ENCODE results near the gene PRR7.
A peak's percentile ranks its signal among the peaks of the same experiment; 100 is the strongest.

PRR7 gene

DNA sequence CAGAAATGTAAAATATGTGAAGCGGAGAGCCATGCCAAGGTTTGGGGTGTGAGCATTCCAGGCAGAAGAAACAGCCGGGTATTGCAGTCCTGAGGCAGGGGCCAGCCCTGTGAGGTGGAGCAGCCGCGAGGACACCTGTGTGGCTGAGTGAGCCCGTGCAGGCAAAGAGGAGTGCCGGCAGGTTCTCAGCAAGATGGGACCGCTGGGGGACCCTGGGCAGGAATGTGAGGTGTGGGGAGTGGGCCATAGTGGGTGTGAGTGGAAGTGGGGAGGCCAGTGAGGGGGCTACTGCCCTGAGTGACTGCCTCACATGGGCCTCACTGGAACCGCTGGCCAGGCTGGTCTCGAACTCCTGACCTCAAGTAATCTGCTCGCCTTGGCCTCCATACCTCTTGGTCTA lies 8.1 kb upstream of the PRR7 start:
- DNase-seq, result no peak

- DNase-seq, result no peak
These were observed 7.0 kb upstream of the PRR7 start for GRCh38 chr5:177439518-177440053.

- DNase-seq, result no peak
These were observed 6.2 kb upstream of the PRR7 start for GRCh38 chr5:177440211-177440989.

- DNase-seq, result no peak
These were observed 5.4 kb upstream of the PRR7 start for GRCh38 chr5:177440990-177441780.

DNA sequence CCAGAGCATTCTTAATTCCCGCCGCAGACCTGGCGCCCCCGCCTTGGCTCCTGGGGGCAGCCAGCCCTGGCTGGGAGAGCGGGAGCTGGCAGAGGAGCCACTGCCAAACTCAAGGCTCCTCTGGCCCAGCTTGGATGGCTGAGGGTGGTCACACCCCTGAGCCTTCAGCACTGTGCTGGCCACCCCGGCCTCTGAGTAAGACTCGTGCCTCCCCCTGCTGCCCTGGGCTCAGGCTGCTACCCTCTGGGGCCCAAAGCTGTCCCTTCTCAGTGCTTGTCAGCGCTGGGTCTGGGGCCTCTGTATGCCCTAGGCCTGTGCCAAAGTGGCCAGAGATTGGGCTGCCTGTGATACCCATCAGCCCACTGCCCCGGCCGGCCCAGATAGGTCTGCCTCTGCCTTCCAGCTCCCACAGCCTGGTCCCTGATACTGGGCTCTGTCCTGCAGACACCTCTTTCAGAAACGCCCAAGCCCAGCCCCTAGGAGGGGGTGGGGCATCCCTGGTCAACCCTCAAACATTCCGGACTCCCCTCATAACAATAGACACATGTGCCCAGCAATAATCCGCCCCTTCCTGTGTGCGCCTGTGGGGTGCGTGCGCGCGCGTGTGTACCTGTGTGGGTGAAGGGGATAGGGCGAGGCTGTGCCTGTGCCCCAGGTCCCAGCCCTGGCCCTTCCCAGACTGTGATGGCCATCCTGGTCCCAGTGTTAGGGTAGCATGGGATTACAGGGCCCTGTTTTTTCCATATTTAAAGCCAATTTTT lies 4.4 kb upstream of the PRR7 start:
- no peak for DNase-seq

DNA sequence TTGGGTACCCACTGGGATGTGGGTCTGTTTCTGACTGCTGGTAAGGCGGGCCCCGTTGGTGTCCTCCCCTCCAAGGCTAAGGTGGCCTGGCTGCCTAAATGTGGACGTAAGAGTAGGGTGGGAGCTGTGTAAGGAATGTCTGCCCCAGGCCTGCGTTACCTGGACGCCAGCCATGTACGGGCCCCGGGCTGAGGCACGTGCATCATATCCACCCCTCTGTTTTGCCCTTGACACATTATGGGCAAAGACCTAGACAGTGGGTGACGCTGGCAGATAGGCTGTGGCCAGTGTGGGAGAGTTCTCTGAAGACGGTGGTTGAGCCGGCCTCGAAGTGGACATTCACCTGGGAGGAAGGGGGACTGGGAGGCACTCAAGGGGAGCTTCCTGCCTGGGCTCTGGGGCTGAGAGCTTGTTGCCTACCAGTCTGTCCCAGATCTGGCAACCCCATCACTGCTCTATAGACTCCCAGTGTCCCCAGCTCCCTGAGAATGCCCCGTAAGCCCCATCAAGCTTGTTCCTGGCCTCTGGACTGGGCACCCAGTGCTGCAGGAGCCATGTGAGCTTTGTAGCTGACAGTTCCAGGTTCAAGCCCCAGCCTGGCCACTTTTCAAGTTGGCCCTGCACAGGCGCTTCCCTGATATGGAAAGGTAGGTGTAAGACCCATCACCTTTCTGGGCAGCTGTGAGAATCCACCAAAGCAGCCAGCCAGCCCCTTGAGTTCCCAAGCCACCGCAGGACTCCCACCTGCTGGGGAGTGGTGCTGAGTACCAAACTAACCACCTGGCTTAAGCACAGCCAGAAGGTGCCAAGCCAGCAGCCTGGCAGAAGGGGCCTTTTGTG lies 3.2 kb upstream of the PRR7 start:
- DNase-seq, result no peak

DNA sequence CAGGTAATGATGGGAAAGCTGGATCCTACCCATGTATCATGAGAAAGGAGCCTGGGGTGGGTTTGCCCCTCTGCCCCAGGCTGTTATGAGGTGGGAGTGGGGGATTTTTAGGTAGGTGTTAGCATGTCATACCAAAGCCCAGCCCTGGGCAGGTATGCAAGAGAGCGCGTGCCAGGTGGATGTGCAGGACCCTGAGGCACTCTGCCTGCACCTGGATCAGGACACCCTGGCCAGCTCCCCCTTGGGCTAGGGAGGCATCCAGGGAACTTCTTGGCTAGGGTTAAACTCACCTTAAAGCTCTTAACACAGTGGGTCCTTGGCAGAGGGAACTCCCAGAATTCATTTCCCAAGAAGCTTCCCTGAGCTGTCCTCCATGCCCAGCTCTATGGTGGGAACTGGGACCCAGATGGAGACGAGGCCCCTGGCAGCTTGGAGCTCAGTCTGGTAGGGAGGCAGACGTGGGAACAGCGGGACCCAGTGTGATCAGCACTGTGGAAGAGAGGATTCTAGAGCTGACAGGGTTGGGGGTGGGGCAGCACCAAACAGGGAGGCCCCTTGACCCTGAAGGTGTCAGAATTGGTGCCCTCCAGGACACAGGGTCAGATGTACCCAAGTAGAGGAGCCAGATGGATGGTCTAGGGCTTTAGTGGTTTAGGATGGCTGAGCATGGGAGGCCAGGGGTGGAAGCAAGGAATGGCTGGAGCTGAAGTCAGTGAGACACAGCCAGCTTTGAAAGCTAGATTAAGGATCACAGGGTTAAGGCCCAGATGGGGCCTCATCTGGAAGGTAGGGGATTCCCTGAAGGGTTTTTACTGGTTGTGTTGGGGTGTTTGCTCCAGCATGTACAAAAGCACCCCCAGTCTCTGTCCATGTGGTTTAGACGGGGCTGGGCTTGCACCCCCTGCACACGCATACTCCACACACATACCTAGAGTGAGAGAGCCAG lies 2.2 kb upstream of the PRR7 start:
- DNase-seq, result no peak

GRCh38 chr5:177445052-177445916 lies 1.3 kb upstream of the PRR7 start:
- no peak for DNase-seq

- no peak for DNase-seq
These were observed 756 bp upstream of the PRR7 start for GRCh38 chr5:177445917-177446199.

- peak; percentile 21 for DNase-seq
These were observed 524 bp downstream of the PRR7 start for GRCh38 chr5:177447066-177447610.

- DNase-seq, result no peak
These were observed 1.1 kb downstream of the PRR7 start for GRCh38 chr5:177447611-177448243.

GRCh38 chr5:177448244-177448950 lies 1.8 kb downstream of the PRR7 start:
- no peak for DNase-seq

DNA sequence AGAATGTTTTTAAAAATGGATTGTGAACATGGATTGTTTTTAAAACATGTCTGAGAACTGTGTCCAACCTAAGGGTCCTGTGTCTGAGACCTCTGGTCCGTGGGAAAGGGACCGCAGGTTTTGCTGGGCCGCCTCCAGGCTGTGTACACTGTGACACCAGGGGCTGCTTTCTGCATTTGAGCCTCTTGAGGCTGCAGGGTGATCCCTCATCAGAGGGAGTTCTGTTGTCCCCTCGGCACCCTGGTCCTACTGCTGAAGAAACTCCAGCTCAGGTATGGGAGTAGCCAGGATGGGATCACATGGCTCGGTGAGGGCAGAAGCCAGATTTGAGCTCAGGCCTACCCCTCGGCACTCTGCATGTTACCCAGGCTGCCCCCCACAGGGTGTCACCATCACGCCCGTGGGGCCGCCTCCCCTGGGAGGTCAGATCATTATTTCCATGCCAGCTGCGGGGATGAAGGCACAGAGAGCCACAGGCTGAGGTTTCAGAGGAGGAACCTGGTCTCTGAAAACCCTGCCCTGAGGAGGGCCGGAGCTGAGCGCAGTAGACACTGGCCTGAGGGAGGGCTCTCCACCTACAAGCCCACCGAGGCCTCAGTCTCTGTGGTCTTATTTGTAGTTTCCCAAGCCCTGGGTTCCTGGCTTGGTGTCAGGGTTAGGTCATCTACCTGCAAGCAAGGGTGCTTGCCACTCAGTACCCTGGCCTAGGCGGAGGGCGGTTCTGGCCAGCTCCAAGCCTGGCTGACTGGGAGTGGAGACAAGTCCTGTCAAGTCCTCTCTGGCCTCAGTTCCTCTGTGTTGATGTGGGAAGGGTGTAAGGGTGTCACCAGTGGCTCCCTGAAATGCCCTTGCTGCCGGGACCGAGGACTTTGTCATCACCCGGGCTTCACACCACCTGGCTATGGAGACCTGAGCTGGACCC lies 2.8 kb downstream of the PRR7 start:
- DNase-seq, result no peak

DNA sequence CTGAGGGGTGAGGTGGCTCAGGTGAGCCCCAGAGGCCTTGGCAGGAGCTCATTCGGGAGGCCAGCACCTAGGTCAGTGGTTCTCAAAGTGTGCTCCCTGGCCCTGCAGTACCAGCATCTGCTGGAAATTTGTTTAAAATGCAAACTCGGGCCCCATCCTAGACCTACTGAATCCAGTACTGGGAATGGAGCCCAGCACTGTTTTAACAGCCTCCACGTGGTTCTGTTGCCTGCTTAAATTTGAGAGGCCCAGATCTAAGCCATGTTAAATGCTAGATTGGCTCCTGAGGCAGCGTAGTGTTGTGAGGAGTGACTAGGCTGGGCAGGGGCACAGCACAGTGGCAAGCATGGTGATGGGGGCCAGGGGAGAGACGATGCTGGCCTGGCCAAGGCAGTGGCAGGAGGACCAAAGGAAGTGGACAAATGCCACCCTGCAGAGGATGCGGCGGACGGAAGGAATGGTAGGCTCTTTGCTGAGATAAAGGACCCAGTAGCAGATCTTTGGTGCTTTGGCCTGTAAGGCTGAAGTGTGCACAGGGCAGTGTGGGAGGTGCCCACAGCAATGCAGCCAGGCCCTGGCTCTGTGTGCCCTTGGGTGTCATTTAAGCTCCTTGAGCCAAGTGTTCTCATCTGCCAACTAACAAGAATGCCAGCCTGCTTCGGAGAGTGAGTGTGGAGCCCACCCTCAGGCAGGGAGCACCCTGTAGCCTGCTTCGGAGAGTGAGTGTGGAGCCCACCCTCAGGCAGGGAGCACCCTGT lies 4.2 kb downstream of the PRR7 start:
- DNase-seq, result no peak

GRCh38 chr5:177452688-177453638 lies 6.3 kb downstream of the PRR7 start:
- DNase-seq, result no peak
